ENCODE results near the gene CEP78.

- TF ChIP-seq CTCF (IDR thresholded peaks at IDR 0.05): no peak
- no peak for TF ChIP-seq POLR2A (IDR thresholded peaks at IDR 0.05)
Observed at GRCh38 chr9:78320030-78320693, 84.3 kb downstream of the CEP78 start.

Data from body of pancreas (tissue), 4 donors.